ENCODE results near the gene NAIF1. TPM values are rescaled to one million over a fixed set of nuclear protein-coding genes. Genes with fewer than 3 reads are reported as not detected.
"Not testable (repeated sequence)": the region's sequence is repeated elsewhere in the genome, so short reads cannot be mapped to it uniquely, and the experiment has no call there.

NAIF1 gene
- total RNA-seq, 1 donor from 2014 or later: 7.0 TPM

- H3K4me3 ChIP-seq (ENCODE audit: low read depth, low read length): no peak overlapping the region
- TF ChIP-seq, protein P1, sequence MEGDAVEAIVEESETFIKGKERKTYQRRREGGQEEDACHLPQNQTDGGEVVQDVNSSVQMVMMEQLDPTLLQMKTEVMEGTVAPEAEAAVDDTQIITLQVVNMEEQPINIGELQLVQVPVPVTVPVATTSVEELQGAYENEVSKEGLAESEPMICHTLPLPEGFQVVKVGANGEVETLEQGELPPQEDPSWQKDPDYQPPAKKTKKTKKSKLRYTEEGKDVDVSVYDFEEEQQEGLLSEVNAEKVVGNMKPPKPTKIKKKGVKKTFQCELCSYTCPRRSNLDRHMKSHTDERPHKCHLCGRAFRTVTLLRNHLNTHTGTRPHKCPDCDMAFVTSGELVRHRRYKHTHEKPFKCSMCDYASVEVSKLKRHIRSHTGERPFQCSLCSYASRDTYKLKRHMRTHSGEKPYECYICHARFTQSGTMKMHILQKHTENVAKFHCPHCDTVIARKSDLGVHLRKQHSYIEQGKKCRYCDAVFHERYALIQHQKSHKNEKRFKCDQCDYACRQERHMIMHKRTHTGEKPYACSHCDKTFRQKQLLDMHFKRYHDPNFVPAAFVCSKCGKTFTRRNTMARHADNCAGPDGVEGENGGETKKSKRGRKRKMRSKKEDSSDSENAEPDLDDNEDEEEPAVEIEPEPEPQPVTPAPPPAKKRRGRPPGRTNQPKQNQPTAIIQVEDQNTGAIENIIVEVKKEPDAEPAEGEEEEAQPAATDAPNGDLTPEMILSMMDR (conservative IDR thresholded peaks at IDR 0.05; ENCODE audit: low read depth, low read length): no peak
- DNase-seq (ENCODE audit: low read depth): no peak
Observed at GRCh38 chr9:128080206-128080605, 13.1 kb upstream of the NAIF1 start.

GRCh38 chr9:128078504-128079434 is 11.6 kb upstream of the NAIF1 start:
- TF ChIP-seq, protein P1 (conservative IDR thresholded peaks at IDR 0.05; ENCODE audit: low read depth, low read length): no peak
- no peak overlapping the region for H3K4me3 ChIP-seq (ENCODE audit: low read depth, low read length)
- no peak for DNase-seq (ENCODE audit: low read depth)

DNA sequence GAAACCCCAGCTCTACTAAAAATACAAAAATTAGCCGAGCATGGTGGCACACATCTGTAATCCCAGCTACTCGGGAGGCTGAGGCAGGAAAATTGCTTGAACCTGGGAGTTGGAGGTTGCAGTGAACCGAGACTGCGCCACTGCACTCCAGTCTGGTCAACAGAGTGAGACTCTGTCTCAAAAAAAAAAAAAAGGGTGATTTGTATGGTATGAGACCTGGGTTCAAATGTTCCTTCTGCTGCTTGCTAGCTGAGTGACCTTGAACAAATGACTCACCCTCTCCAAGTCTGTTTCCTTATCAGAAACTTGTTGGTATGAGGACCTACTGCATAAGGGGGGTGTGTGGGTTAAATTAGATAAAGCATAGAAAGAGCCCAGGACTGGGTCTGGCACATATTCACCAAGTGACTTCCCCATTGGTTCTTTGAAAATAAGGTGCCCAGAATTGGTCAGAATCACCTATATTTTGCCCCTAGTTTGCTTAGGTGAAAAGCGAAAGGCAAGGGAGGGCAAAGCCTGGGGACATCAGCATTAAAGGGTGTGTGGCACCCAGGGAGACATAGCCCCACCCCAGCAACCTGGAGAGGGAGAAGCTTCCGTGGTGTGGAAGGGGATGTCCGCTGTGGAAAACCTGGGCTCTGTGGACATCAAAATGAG is 10.9 kb upstream of the NAIF1 start:
- no peak overlapping the region for H3K4me3 ChIP-seq (ENCODE audit: low read depth, low read length)
- TF ChIP-seq, protein P1 (conservative IDR thresholded peaks at IDR 0.05; ENCODE audit: low read depth, low read length): no peak
- no peak for DNase-seq (ENCODE audit: low read depth)

- no peak for DNase-seq (ENCODE audit: low read depth)
- H3K4me3 ChIP-seq (ENCODE audit: low read depth, low read length): no peak overlapping the region
Observed at GRCh38 chr9:128073253-128073886, 6.2 kb upstream of the NAIF1 start.

DNA sequence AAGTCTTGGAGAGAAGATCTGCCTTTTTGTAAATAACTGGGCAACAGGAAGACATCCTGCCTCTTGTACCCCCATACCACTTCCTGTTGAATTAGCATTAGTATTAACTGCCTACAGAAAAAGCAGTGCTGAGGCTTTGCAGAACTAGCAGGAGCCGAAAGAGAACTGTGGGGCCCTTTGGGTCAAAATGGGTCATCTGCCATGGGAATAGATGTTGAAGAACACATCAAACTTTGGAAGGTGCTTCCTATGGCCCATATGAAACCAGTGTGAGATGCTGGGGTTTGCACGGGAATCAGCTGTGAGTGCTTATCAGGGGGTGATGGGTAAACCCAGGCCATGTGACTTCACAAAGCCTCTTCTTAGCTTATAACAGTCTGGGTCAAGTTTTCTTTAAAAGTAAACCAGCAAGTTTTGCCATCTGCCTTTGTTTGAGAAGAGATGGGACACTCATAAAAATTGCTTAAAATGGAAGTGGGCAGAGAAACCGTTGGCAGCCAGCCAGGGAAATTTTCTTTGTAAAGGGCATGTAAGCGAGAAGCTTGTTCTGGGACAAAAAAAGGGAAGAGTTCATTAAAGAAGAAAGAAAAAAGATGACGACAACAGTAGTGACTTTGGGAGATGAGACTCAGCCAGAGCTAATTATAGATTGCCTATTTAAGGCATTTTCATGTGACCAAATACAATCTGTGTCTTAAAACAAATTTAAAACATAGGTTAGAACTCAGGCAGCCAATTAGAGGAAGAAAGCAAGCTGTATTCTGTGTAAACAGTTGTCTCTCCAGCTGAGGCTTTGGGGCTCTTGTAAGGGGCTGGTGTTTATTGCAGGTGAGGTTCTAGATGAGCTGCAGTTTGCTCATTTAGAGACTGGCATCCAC is 5.3 kb upstream of the NAIF1 start:
- no peak for DNase-seq (ENCODE audit: low read depth)
- TF ChIP-seq, protein P1 (conservative IDR thresholded peaks at IDR 0.05; ENCODE audit: low read depth, low read length): no peak
- no peak overlapping the region for H3K4me3 ChIP-seq (ENCODE audit: low read depth, low read length)

More at GRCh38 chr9:128073253-128073886, 6.2 kb upstream of the NAIF1 start:
- TF ChIP-seq, protein P1 (conservative IDR thresholded peaks at IDR 0.05; ENCODE audit: low read depth, low read length): no peak

DNA sequence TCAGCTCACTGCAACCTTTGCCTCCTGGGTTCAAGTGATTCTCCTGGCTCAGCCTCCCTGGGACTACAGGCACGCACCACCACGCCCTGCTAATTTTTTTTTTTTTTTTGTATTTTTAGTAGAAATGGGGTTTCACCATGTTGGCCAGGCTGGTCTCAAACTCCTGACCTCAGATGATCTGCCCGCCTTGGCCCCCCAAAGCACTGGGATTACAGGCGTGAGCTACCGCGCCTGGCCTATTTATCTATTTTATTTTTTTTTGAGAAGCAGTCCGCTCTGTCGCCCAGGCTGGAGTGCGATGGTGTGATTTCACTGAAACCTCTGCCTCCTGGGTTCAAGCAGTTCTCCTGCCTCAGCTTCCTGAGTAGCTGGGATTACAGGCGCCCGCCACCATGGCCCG is 4.4 kb upstream of the NAIF1 start:
- not testable (repeated sequence) for H3K4me3 ChIP-seq (ENCODE audit: low read depth, low read length)

More for the DNA sequence above, 4.4 kb upstream of the NAIF1 start:
- not testable (repeated sequence) for DNase-seq (ENCODE audit: low read depth)

All from epithelial cell of proximal tubule (primary cell).